Measurements from ENCODE around the gene VSTM2B. TPM values are rescaled to one million over a fixed set of nuclear protein-coding genes. Genes with fewer than 3 reads are reported as not detected.

VSTM2B gene
- total and polyA plus RNA-seq, 2 of the 13 experiments (the other 11 are each of a cell fraction or from before 2014, with no cell fraction given), result not detected

DNA sequence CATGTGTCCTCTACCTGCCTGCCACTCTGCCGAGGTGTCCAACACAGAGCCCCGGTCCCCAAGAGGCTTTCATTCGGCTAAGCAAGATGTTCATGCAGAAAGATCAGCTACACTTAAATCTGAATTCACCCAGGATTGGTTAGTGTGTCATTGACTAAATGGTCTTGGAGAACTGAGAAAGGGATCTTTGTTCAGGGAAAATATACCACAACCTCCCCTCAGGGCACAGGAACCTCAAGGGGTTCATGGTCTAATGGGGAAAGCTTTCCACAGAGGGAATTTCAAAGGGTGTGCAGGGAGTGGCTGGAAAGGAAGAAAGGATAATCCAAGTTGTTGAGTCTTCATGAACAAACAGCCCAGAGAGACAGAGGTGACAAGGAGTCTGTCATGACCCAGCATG is 65.9 kb downstream of the VSTM2B start:
- ATAC-seq, result no peak
- Histone ChIP-seq H3K4me2 (ENCODE audit: low read depth, low read length) (no peak overlapping the region), H3K9me3 (ENCODE audit: low read length) (no peaks in the 10 kb centered on the region), H3K27me3 (ENCODE audit: control insufficient read depth in 1 of 2, insufficient read depth in 2 of 2, low read length in 2 of 2) (peaks cover 0 to 13% of the 10 kb centered on the region in 2 experiments; a peak in 2 of 5 replicates), H2AFZ (ENCODE audit: low read length) (no peak overlapping the region), H3K9ac (ENCODE audit: insufficient read depth, low read depth, low read length) (no peak overlapping the region), H3K4me1 (ENCODE audit: insufficient read depth, low read length) (no peaks in the 10 kb centered on the region), H4K20me1 (ENCODE audit: insufficient read depth, low read length) (no peaks in the 10 kb centered on the region), H3K27ac (ENCODE audit: extremely low read length, insufficient read depth, low read length) (no peak overlapping the region), H3K79me2 (ENCODE audit: insufficient read depth, low read length) (no peaks in the 10 kb centered on the region), H3K36me3 (replicated peaks in 1 of 2; ENCODE audit: control insufficient read depth in 1 of 2, insufficient read depth in 2 of 2, low read length in 2 of 2) (no peaks in the 10 kb centered on the region), H3K4me3 (replicated peaks in 1 of 3; ENCODE audit: insufficient read depth in 1 of 3, low read depth in 2 of 3, low read length in 3 of 3) (no peak overlapping the region)
- intact Hi-C loops (cut with micrococcal nuclease; ENCODE audit: unreplicated experiment) (no loop called here), in situ Hi-C loops (cut with HindIII; ENCODE audit: extremely low pct_ligation_motif_present, low pct_unique_long_range_greater_than_20kb) (no loop called here)
- no peak for DNase-seq (ENCODE audit: low spot score)
- BruUV-seq (replicated peaks), result no TSS peak
- ChIA-PET CTCF (ENCODE audit: low intra/inter-chr PET ratio, low total read pairs) (no interaction called here), POLR2A (no interaction called here)
- TF ChIP-seq E2F1 (CRISPR knock-in tag; IDR thresholded peaks at IDR 0.05) (no peak), ZFP82 (CRISPR knock-in tag; IDR thresholded peaks at IDR 0.05; ENCODE audit: borderline replicate concordance) (no peak), KAT2B (IDR thresholded peaks at IDR 0.05; ENCODE audit: borderline replicate concordance, low read depth, low read length) (no peak), GABPA (IDR thresholded peaks at IDR 0.05; ENCODE audit: low read depth, low read length) (no peak), GABPA (CRISPR knock-in tag; IDR thresholded peaks at IDR 0.05; ENCODE audit: low read depth) (no peak), SUZ12 (IDR thresholded peaks at IDR 0.05; ENCODE audit: low read depth, low read length) (no peak), THAP9 (CRISPR knock-in tag; IDR thresholded peaks at IDR 0.05; ENCODE audit: borderline replicate concordance) (no peak), HIVEP1 (CRISPR knock-in tag; IDR thresholded peaks at IDR 0.05) (no peak)
- WGBS (ENCODE audit: low lambda C conversion rate), result 0% methylated on average over 2 of the region's 3 CpGs
- no peak for FAIRE-seq
